Neural crest cell (in vitro differentiated cells): Measurements from ENCODE around the gene CDK19. TPM values are rescaled to one million over a fixed set of nuclear protein-coding genes. Genes with fewer than 3 reads are reported as not detected.
"Not testable (repeated sequence)": the region's sequence is repeated elsewhere in the genome, so short reads cannot be mapped to it uniquely, and the experiment has no call there.

Source experiments
- DNase-seq: peaks from one replicate; pipeline ENCODE4 v3.0.0; 2021; ENCODE audit warnings: low read depth, mixed read lengths, low spot score
- H3K27ac Mint-ChIP-seq: one replicate; pipeline ENCODE4 v1.8.0; 2021; ENCODE audit warnings: mild to moderate bottlenecking, mixed read lengths; ENCODE audit not compliant: unreplicated experiment
- H3K27me3 Mint-ChIP-seq: 2 replicates; pipeline ENCODE4 v1.8.0; 2021; ENCODE audit warnings: low read depth, mild to moderate bottlenecking, mixed read lengths
- H3K36me3 Mint-ChIP-seq: 2 replicates; pipeline ENCODE4 v1.8.0; 2021; ENCODE audit warnings: low read depth, mild to moderate bottlenecking, mixed read lengths
- H3K4me1 Mint-ChIP-seq: 2 replicates; pipeline ENCODE4 v1.8.0; 2021; ENCODE audit warnings: mixed read lengths
- H3K4me3 Mint-ChIP-seq: one replicate; pipeline ENCODE4 v1.8.0; 2021; ENCODE audit warnings: mild to moderate bottlenecking, mixed read lengths
- H3K9me3 Mint-ChIP-seq: 2 replicates; pipeline ENCODE4 v1.8.0; 2021; ENCODE audit warnings: mixed read lengths
- total RNA-seq: library from RNA; stranded (reverse); gene quantifications from 2 replicates; pipeline ENCODE4 v1.2.1, GENCODE V29; 2021
- TF ChIP-seq, protein P1 (sequence below): fragments of 200-600 bp; sonication (generic); conservative IDR thresholded peaks from 2 replicates; pipeline ENCODE4 v1.5.0; 2021; ENCODE audit warnings: antibody characterized with exemption, mild to moderate bottlenecking

CDK19 gene
- total RNA-seq, 1 donor from 2014 or later: 24.4 TPM

DNA sequence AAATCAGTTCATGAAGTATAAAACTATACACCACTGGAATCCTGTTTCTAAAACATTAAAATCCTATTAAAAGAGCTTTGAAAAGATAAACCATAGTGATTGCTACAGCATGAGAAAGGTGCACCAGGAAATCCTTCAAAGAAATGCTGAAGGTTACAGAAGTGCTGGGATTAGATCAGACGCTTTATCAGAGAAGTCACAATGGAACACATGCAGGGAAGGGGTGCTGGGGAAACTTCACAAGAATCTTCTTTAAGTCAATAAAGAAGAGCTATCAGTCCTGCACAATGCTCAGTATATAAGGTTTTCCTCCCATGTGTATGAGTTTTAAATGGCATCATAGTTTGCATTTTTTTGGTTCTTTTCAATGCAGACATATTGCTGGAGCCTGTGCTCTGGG lies 201.2 kb downstream of the CDK19 start:
- H3K4me1 Mint-ChIP-seq: peaks cover 19% of the 10 kb centered on the region
- H3K27me3 Mint-ChIP-seq: no peaks in the 10 kb centered on the region
- DNase-seq: no peak
- H3K36me3 Mint-ChIP-seq: peaks cover 15% of the 10 kb centered on the region
- H3K9me3 Mint-ChIP-seq: no peaks in the 10 kb centered on the region
- no peak overlapping the region for H3K27ac Mint-ChIP-seq
- TF ChIP-seq, protein P1, sequence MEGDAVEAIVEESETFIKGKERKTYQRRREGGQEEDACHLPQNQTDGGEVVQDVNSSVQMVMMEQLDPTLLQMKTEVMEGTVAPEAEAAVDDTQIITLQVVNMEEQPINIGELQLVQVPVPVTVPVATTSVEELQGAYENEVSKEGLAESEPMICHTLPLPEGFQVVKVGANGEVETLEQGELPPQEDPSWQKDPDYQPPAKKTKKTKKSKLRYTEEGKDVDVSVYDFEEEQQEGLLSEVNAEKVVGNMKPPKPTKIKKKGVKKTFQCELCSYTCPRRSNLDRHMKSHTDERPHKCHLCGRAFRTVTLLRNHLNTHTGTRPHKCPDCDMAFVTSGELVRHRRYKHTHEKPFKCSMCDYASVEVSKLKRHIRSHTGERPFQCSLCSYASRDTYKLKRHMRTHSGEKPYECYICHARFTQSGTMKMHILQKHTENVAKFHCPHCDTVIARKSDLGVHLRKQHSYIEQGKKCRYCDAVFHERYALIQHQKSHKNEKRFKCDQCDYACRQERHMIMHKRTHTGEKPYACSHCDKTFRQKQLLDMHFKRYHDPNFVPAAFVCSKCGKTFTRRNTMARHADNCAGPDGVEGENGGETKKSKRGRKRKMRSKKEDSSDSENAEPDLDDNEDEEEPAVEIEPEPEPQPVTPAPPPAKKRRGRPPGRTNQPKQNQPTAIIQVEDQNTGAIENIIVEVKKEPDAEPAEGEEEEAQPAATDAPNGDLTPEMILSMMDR: no peak
- H3K4me3 Mint-ChIP-seq: no peak overlapping the region

DNA sequence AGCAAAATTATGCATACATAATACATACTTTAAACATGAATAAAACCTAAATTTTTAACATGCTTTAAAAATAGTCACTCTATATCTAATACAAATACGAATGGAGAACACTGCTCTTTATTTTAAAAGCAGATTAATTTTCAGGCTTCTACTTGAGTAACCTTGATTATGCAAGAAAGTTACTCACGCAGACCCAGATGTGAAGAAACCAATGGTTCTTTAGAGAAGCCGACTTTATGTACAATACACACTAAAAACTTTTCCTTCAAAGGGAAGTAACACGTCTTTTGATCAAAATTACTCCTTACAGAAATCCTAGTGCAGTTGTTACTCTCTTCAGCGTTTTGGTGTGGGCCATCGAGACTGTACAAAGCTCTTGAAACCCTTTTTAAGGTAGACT lies 201.9 kb downstream of the CDK19 start:
- DNase-seq: no peak
- H3K4me1 Mint-ChIP-seq: peaks cover 12% of the 10 kb centered on the region
- TF ChIP-seq, protein P1: no peak
- no peak overlapping the region for H3K4me3 Mint-ChIP-seq
- no peak overlapping the region for H3K27ac Mint-ChIP-seq
- peaks cover 11% of the 10 kb centered on the region for H3K36me3 Mint-ChIP-seq
- H3K9me3 Mint-ChIP-seq: no peaks in the 10 kb centered on the region
- no peaks in the 10 kb centered on the region for H3K27me3 Mint-ChIP-seq

DNA sequence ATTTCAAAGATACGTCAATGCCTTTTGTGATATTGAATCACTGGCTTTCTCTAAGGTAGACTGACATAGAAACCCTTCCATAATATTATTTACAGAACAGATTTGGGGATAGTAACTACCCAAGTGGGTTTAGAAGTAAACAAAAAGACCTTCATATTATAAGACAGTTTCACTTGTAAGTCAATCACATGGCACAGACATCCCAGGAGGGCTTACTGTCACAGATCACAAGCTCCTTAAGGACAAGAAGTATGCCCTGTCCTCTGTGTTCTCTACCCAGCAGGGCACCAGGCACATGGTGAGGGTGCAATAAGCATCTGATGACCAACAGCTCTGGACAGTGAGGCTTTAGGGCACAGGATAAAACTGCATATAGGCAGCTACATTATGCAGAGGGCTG lies 203.0 kb downstream of the CDK19 start:
- TF ChIP-seq, protein P1: no peak
- H3K4me3 Mint-ChIP-seq: no peak overlapping the region
- peaks cover 6% of the 10 kb centered on the region for H3K4me1 Mint-ChIP-seq
- H3K27me3 Mint-ChIP-seq: no peaks in the 10 kb centered on the region
- no peak for DNase-seq
- H3K9me3 Mint-ChIP-seq: no peaks in the 10 kb centered on the region
- H3K36me3 Mint-ChIP-seq: peaks cover 10% of the 10 kb centered on the region
- H3K27ac Mint-ChIP-seq: no peak overlapping the region

DNA sequence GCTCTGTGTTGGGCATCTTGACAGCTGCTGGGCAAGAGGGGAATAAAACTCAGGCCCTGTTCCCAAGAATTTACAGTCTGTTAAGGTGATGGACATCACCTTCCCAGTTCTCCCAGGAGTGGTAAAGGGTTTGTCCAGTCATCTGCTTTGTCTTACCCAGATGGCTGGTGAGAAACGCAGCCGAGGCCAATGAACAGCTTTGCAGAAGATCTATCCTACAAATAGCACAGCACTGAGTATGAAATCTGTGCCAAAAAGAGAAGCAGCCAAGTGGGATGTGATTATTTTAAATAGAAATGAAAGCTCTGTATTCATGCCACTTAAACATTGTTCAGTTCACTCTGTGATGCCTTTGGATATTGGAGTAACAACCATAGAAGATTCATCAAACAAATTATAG lies 206.2 kb downstream of the CDK19 start:
- TF ChIP-seq, protein P1: no peak
- H3K4me3 Mint-ChIP-seq: no peak overlapping the region
- no peak overlapping the region for H3K27ac Mint-ChIP-seq
- no peak for DNase-seq
- peaks cover 3% of the 10 kb centered on the region for H3K36me3 Mint-ChIP-seq
- no peaks in the 10 kb centered on the region for H3K4me1 Mint-ChIP-seq
- no peaks in the 10 kb centered on the region for H3K27me3 Mint-ChIP-seq
- H3K9me3 Mint-ChIP-seq: no peaks in the 10 kb centered on the region

DNA sequence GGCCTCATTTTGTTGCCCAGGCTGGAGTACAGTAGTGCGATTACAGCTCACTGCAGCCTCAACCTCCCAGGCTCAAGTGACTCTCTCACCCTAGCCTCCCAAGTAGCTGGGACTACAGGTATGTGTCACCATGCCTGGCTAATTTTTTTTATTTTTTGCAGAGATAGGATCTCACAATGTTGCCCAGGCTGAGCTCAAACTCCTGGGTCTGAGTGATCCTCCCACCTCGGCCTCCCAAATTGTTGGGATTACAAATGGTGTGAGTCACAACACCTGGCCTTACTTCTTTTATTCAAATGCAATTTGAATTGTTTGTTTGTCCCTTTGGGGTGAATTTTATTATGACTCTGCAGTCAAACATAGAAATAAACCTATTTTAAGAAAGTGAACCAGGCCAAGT lies 207.1 kb downstream of the CDK19 start:
- Mint-ChIP-seq H3K27ac (no peak overlapping the region), H3K4me3 (no peak overlapping the region), H3K9me3 (peaks cover 2% of the 10 kb centered on the region), H3K36me3 (peaks cover 3% of the 10 kb centered on the region), H3K27me3 (no peaks in the 10 kb centered on the region), H3K4me1 (no peaks in the 10 kb centered on the region)
- DNase-seq: no peak
- TF ChIP-seq, protein P1: no peak

DNA sequence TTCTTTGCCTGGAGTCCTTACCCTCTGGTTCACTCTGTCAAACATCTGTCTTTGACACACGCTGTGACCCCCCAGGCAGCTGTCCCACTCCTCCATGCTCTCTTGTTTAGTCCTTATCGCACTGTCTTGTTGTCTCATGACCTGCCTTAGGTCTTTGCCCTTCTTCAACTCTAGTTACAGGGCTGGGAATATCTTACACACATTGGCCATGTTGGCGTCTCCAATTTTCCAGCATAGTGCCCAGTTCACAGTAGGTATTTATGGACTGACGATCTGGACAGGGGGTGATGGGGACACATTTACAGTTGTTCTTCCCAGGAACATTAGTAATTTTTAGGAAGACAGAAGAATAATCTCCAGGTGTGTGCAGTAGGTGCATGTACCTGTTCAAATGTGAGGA lies 209.1 kb downstream of the CDK19 start:
- TF ChIP-seq, protein P1: no peak
- DNase-seq: no peak
- Mint-ChIP-seq H3K4me3 (no peak overlapping the region), H3K36me3 (peaks cover 3% of the 10 kb centered on the region), H3K9me3 (peaks cover 2% of the 10 kb centered on the region), H3K27ac (no peak overlapping the region), H3K4me1 (no peaks in the 10 kb centered on the region), H3K27me3 (no peaks in the 10 kb centered on the region)

DNA sequence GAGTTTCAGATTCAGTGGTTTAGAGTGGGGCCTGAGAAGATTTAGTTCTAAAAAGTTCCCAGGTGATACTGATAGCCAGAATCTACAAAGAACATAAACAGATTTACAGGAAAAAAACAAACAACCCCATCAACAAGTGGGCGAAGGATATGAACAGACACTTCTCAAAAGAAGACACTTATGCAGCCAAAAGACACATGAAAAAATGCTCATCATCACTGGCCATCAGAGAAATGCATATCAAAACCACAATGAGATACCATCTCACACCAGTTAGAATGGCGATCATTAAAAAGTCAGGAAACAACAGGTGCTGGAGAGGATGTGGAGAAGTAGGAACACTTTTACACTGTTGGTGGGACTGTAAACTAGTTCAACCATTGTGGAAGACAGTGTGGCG lies 214.6 kb downstream of the CDK19 start:
- not testable (repeated sequence) for DNase-seq, H3K36me3 Mint-ChIP-seq, H3K9me3 Mint-ChIP-seq, H3K4me3 Mint-ChIP-seq, H3K27me3 Mint-ChIP-seq, H3K27ac Mint-ChIP-seq
- H3K4me1 Mint-ChIP-seq: peaks cover 24% of the 10 kb centered on the region
